Fibroblast of skin of left quadriceps (primary cell): ENCODE results near the gene CHRNA4.
"Not testable (repeated sequence)": the region's sequence is repeated elsewhere in the genome, so short reads cannot be mapped to it uniquely, and the experiment has no call there.

ENCODE experiments used
- DNase-seq, 2 experiments: peaks; one replicate each; pipeline ENCODE4 v3.0.0-alpha.2; 2013; ENCODE audit warnings: low read depth in 2 of 2

Gene CHRNA4

DNA sequence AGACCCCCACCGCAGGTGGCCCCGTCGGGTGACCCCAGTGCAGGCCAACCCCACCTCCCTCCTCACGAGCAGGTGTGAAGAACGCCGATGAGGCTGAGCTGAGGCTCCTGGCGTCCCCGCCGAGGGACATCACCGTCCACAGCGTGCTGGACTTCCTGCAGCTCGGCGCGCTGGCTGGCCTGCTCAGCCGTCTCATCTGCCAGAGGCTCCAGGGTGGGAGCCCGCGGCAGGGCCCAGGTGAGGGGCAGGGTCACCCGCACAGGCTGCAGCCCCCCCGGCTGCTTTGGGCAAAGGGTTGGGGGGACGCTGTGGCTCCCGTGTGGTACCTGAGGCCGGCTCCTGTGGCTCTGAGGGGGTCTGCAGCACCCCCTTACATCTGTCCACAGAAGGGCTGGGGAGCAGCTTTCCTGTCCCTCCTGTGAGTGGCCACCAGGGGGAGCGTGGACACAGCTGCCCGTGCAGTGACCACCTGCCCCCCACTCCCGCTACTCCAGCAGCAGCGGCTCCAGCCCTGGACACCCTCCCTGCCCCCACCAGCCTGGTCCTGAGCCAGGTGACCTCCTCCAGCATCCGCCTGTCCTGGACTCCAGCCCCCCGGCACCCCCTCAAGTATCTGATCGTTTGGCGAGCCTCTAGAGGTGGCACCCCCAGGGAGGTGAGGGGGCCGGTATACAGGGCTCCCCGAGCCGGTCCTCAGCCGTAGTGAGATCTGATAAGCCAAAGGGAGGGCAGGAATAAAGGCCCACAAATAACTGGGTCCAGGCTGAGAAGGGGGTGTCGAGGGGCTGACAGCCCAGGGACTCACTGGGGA lies 51.7 kb downstream of the CHRNA4 start:
- no peak for DNase-seq

DNA sequence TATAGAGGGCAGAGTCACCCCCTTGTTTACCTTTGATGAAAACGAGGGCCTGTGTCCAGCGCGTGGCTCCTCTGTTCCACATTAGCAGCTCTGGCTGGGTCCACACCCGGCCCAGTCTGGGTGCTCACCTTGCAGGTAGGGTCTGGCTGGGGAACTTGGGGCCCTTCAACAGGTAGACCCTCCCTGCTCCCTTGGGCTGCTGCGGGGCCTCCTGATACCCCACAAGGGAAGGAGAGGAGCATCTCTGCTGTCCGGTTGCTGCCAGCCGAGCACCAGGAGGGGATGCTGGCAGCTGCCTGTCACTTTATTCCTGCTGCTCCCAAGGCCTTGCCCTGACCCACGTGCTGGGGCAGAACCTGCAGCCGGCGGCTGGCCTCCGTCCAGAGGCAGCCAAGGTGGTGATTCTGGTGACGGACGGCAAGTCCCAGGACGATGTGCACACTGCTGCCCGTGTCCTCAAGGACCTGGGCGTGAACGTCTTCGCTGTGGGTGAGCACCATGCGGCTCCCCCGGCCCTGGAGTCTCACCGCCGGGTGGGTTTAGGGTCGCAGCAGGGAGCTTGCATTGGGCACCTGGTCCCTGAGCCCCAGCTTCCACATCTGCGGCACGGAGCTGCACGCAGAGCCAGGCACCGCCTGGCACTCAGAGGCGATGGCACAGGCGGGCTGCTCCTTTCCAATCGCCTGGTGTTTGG lies 52.8 kb downstream of the CHRNA4 start:
- DNase-seq, result no peak

DNA sequence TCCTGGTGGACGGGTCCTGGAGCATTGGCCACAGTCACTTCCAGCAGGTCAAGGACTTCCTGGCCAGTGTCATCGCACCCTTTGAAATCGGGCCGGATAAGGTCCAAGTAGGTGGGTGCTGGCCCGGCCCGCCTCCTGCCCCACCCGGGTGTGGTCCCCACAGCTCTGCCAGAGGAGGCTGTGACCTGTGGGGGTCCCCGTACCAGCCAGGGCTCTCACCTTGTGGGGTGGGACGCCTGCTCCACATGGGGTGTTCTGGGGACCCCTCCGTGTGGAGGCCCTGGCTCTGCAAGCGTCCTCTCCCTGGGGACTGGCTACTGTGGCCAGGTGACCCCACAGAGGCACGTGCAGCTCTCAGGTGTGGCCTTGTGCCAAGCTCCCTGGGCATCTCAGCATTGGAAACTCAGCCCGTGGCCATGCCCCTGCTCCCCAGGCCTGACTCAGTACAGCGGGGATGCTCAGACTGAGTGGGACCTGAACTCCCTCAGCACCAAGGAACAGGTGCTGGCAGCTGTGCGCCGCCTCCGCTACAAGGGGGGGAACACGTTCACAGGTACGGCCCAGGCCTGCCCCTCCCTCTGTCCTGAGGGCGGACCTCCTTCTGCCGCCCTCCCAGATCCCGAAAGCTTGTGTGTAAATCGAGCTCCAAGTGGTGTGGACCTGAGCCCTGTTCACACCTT lies 53.5 kb downstream of the CHRNA4 start:
- DNase-seq, result no peak

DNA sequence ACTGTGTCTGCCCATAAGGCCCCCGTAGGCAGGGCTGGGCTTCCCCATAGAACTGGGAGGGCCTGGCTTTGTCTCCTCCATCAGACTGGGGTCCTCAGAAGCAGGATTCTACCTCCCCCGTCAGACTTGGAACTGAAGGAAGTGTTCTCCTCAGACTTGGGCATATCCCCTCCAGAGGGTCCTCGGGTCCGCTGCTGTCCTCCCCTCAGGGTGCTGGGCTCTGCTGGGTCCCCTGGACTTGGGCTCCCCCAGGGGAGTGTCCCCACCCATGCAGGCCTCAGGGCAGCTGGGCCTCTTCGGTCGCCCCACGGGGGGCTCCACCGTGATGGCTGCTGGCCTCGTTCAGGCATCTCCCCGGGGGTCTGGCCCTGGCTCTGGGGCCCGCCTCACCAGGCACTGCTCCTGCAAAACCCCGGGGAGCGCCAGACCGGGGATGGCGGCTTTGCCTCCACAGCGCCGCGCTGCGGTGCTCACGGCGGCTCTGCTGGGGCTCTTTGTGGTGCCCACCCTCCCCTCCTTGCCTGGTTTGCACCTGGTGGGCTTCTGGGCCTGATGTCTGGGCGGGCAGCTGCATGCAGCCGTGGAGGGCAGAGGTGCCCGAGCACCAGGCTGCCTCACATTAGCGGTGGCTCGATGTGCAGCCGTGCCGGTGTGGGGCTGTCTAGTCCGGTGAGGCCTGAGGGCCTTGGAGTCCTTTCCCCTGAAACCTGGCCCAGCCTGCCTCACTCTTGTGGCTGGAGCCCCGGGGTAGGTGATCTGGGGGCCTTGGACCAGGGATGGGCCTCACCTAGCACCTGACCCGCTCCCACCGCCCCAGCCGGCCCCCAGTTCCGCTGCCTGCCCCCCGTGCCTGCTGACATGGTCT lies 54.2 kb downstream of the CHRNA4 start:
- DNase-seq, result no peak

DNA sequence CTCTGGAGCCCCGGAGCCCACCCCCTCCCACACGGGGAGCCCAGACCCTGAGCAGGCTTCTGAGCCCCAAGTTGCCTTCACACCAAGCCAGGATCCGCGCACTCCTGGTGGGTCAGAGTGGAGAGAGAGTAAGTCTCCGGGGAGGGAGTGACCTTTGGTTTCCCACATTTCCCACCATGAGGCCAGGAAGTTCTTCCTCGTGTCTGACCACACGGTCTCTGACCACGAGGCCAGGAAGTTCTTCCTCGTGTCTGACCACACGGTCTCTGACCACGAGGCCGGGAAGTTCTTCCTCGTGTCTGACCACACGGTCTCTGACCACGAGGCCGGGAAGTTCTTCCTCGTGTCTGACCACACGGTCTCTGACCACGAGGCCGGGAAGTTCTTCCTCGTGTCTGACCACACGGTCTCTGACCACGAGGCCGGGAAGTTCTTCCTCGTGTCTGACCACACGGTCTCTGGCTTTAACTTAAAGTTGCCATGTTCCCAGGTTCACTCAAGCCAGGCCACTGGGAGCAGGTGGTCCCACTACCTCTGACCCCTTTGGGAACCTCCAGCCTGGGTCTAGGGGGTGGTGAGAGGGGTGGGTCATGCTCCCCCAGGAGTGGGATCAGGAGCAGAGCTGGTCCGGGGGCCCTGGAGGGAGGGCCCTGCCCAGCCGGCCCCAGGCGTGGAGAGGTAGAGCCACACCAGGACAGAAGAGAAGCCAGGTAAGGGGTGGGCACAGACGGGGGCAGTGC lies 55.0 kb downstream of the CHRNA4 start:
- not testable (repeated sequence) for DNase-seq

DNA sequence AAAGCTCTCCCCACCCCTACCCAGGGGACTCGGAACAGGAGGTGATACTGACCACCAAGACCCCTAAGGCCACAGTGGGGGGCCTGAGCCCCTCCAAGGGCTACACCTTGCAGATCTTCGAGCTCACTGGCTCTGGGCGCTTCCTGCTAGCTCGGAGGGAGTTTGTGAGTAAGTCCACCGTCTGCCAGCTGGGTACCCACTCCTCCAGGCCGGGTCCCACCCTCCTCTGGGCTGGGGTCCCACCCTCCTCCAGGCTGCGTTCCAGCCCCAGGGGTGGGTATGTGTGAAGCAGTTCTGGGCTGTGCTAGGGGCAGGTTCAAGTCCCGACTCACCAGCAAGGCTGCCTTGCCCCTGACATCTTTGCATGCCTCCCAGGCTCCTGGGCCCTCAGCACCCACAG lies 55.8 kb downstream of the CHRNA4 start:
- no peak for DNase-seq

DNA sequence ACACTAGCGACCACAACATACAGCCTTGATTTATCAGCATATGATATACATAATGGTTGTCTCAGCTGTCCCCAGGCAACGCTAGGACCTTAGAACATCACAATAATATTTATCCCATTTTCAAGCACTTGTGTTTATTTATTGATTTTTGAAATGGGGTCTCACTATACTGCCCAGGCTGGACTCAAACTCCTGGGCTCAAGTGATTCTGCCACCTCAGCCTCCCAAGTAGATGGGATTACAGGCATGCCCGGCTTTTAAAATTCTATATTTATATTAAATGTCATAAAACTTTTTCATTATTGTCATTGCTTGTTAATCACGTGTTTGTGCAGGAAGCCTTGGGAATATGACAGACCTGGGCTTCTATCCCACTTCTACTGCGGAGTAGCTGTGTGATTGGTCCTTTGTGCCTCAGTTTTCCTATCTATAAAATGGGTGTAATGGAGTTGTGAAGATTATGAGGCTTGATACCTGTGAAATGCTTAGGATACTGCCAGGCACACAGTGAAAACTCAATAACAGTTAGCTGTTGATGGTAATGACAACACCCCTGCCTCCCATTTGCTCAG lies 58.0 kb downstream of the CHRNA4 start:
- DNase-seq, result no peak

DNA sequence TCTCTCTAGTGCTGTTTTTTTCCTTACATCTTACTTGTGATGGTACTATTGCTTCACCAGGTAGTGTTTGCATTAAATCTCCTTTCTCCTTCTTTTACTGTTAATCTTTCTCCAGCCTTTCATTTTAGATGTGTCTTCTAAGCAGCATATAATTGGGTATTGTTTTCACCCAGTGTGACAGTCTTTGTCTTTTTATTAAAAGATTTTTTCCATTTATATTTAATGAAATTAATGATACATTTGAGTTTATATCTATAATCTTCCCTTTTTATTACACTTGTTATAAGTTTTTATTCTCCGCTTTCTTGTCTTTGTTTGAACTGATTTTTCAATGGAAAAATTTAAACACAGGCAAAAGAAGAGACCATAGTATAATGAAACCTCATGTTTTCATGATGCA lies 59.5 kb downstream of the CHRNA4 start:
- no peak for DNase-seq

DNA sequence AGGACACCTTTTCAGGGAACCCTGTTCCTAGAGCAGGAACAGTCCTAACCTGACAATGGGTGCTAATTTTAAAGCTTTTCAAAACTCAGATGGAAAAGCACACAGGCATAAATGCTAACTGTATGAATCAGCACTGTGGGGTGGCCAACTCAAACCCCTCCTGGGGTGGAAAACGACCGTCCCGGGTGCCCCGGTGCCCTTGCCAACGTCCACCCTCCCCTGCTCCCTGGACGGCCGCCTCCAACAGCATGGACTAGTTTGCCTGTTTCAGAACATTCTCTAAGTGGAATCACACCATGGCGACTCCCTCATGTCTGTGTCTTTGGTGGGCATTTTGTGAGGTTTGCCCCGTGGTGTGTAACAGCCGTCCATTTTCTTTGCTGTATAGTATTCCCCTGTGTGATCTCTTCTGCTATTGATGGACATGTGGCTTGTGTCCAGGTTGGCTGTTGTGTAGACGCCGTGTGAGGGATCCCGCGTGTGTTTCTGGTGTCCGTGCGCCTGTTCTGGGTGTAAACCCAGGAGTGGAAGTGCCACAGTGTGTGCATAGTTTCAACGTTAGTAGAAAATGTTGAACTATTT lies 62.3 kb downstream of the CHRNA4 start:
- DNase-seq, result no peak

DNA sequence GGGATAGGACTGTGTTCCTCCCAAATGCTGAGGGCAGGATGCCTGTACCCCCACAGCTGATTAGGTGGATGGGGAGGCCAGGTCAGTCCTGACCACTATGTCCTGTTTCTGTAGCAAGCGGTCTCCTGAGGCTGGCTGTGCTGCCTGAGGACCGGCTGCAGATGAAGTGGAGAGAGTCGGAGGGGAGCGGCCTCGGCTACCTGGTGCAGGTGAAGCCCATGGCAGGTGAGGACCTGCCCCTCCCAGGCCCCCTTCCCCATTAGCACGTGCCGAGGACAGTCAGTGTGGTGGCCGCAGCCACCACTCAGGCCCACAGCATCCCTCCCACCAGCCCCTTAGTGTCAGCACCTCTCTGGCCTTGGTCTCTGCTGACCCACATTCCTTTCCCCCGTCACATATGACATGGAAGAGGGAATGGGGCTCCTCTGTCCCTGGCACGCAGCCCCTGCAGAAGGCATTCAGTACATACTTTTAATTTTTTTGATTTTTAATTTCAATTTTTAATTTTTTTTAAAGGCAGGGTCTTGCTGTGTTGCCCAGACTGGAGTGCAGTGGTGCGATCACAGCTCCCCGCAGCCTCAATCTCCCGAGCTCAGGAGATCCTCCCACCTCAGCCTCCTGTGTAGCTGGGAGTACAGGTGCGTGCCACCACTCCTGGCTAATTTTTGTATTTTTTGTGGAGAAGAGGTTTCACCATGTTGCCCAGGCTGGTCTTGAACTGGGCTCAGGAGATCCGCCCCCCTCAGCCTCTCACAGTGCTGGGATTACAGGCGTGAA lies 63.2 kb downstream of the CHRNA4 start:
- DNase-seq, result no peak

DNA sequence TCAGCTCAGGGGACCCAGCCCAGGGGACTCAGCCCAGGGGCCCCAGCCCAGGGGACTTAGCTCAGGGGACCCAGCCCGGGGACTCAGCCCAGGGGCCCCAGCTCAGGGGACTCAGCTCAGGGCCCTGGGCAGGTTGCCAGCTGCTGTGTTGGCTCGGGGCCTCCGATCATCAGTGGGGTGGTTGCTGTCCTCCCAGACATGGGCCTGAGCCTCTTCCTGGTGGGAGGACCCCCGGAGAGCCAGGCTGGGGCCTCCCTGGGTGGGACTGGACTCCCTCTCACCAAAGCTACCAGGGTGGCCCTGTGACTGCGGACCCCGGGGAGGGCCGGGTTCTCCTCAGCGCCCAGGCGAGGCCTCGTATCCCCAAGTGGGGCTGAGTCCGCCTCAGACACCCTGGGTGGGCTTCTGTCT lies 63.8 kb downstream of the CHRNA4 start:
- no peak for DNase-seq

DNA sequence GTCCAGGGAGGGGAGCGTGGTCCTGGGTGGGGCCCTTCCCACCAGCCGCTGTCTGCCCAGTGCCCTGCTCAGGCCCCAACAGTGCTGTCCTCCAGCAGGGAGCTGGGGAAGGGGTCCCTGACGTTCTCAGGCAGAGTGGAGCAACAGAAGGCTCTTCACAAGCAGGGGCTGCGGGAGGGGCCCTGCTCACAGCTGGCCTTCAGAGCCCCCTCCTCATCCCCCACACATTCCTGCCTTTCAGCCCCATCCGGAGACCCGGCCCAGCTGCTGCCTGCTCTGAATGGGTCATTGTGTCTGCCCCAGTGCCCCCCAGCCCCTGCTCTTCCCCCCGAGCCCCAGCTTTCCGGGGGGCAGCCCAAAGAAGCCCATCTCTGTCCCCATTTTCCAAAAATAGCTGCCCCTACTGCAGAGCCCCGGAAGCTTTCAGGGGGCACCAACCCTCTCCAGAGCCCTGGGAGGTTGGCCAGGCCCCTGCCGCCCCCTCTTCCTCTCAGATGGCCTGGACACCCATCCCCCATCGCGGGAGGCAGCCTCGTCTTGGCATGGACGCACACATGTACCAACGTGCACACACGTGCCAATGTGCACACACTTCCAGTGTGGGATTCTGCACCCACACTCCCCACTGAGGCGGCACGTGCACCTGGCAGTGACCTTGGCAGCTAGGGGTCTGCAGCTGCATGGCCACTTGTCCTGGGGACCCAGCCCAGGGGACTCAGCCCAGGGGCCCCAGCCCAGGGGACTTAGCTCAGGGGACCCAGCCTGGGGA lies 64.4 kb downstream of the CHRNA4 start:
- DNase-seq, result no peak

DNA sequence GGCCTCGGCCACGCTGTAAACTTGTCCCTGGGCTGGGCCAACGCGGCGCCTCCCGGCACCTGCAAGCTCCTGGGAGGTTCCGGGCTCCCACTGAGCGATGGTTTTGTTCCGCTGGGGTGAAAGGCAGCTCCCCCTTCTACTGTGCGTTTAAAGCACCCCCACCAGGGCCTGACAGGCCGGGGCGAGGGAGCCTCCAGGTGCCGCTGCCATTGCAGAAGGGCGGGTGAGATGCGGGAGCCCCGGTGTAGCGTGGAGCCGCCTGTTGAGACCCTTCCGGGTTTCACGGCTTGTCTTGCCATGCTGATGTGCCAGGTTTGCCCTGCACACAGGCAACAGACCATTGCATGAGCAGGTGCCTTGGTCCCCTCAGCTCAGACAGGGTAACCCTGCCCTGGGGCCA lies 65.3 kb downstream of the CHRNA4 start:
- DNase-seq, result no peak

DNA sequence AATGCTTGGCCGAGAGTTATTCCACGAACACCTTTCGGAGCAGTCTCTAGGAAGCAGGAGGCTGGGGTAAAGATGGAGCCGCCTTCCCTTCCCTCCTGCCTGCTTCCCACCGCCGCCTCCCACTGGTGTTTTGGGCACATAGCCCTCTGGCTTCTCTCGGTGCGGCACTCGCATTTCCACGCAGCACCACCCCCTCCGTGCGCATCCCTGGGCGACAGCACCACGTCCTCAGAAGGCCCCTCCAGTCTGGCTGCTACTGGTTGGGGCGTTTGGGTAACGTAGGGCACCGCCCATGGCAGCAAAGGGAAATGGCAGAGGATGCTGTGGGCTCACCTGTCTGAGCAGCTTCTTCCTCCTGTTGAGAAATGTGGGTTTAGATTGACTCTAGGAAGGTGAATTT lies 65.7 kb downstream of the CHRNA4 start:
- no peak for DNase-seq

DNA sequence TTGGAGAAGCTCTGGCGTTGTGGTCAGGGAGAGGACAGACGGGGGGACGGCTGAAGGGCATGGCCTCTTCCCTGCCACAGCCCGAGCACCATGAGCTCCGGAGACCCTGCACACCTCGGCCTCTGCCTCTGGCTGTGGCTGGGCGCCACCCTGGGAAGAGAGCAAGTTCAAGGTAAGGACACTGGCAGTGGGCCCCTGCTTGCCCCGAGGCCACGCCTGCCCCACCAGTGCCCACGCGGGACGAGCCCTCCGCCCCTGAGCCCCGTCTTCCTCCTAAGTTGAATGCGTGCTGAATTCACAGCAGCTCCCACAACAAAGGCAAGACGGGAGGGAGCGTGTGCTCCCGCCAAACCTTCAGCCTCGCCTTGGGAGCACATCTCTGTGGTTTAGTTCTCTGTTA lies 66.1 kb downstream of the CHRNA4 start:
- DNase-seq, result no peak

DNA sequence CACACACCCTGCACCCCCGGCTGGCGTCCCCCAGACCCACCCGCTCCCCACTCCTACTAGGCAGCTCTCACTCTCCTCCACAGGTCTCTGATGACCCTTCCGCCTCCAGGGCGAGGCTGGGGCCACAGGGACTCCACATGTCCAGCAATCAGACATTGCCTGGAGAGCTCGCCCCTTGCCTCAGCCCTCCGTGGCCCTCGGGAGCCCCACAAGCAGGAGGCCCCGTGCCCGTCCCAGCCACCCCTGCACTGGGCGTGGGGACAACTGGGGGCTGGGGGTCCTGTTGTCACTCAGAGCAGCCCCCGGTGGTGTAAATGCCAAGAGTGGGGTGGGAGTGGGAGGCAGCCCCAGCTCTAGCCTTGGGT lies 66.6 kb downstream of the CHRNA4 start:
- DNase-seq, result no peak

DNA sequence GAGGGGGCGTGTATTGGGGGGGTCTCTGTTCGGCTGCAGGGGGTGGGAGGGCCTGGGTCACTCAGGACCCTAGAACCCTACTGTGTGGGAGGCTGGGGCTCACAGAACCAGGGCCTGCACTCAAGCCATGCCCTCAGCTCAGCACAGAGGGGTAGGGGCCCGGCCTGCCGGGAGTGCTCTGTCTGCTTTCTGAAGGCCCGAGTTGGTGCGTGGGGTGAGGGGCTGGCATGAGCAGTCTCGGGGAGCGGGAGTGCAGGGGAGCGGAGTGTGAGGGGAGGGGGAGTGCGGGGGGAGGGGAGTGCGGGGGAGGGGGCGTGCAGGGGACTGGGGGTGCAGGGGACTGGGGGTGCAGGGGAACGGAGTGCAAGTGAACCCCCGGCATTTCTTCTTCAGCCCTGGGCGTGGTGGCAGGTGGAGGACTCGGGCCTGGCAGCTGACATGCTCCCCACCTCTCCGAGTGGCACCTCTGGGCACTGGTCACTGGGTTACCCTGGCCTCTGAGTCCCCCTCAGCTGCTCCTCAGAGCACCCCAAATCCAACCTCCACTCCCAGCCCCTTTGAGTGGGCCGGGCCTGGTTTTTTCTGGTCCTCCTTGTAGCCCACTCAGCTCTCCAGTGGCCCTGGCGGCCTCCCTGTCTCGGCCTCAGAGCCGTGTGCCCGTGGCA lies 67.1 kb downstream of the CHRNA4 start:
- no peak for DNase-seq

DNA sequence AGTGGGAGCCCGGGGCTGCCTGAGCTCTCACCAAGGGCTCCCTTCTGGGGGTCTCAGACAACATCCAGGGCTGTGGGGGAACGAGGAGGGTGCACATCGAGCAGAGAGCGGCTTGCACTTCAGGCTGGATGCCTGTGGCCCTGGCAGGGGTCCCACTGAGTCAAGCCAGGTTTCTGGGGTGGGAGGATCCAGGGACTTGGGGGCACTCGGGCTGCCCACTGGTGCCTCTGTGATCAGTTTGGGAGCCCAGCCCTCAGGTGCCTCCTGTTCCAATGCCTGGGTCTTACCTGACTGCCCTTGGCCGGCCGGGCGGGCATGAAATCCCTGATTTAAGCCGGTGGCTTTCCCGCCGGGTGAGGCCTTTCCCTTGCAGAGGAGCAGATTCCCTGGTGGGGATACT lies 67.7 kb downstream of the CHRNA4 start:
- no peak for DNase-seq
